Calu3 (cell line): ENCODE measurements around the gene C16orf90. TPM values are rescaled to one million over a fixed set of nuclear protein-coding genes. Genes with fewer than 3 reads are reported as not detected.

Experiments
- BruUV-seq: library from RNA; stranded (reverse); fragments of 400-500 nt; replicated peaks from 2 replicates; lab custom pipeline; 2021; lab: Mats Ljungman, UMichigan
- CTCF ChIA-PET: fragments of 300-600 bp; sonication (Branson Sonifier 250); formaldehyde crosslinking; loops from one replicate; lab custom pipeline; 2022; ENCODE audit warnings: antibody characterized with exemption; lab: Charles Lee
- DNase-seq: peaks from one replicate; pipeline ENCODE4 v3.0.0; 2022
- H3K27ac Mint-ChIP-seq: one replicate; pipeline ENCODE4 v1.8.0; 2022; ENCODE audit warnings: mixed read lengths; ENCODE audit not compliant: unreplicated experiment
- H3K27me3 Mint-ChIP-seq: one replicate; pipeline ENCODE4 v1.8.0; 2022; ENCODE audit warnings: mixed read lengths; ENCODE audit not compliant: unreplicated experiment
- H3K36me3 Mint-ChIP-seq: one replicate; pipeline ENCODE4 v1.8.0; 2022; ENCODE audit warnings: mild to moderate bottlenecking, moderate library complexity, mixed read lengths; ENCODE audit not compliant: insufficient read depth, unreplicated experiment
- H3K4me1 Mint-ChIP-seq: one replicate; pipeline ENCODE4 v1.8.0; 2022; ENCODE audit warnings: mild to moderate bottlenecking, low read depth, mixed read lengths; ENCODE audit not compliant: unreplicated experiment
- H3K4me3 Mint-ChIP-seq: one replicate; pipeline ENCODE4 v1.8.0; 2022; ENCODE audit warnings: mild to moderate bottlenecking, low read depth, moderate library complexity, mixed read lengths; ENCODE audit not compliant: unreplicated experiment
- H3K9me3 Mint-ChIP-seq: one replicate; pipeline ENCODE4 v1.8.0; 2022; ENCODE audit warnings: low read depth, mixed read lengths; ENCODE audit not compliant: unreplicated experiment
- intact Hi-C: fragments of 100-400 bp; cut with micrococcal nuclease; formaldehyde crosslinking; loops from one replicate; pipeline ENCODE4 v1.10.0; 2022; ENCODE audit not compliant: unreplicated experiment
- total RNA-seq: library from RNA; stranded (reverse); gene quantifications from 2 replicates; pipeline ENCODE4 v1.2.3, GENCODE V29; 2022
- TF ChIP-seq, protein P1 (sequence below): fragments of 200-600 bp; IDR thresholded peaks from one replicate; pipeline ENCODE4 v1.8.0; 2022; ENCODE audit warnings: antibody characterized with exemption; ENCODE audit not compliant: unreplicated experiment

The C16orf90 gene
- total RNA-seq, 1 experiment from 2014 or later, result not detected

DNA sequence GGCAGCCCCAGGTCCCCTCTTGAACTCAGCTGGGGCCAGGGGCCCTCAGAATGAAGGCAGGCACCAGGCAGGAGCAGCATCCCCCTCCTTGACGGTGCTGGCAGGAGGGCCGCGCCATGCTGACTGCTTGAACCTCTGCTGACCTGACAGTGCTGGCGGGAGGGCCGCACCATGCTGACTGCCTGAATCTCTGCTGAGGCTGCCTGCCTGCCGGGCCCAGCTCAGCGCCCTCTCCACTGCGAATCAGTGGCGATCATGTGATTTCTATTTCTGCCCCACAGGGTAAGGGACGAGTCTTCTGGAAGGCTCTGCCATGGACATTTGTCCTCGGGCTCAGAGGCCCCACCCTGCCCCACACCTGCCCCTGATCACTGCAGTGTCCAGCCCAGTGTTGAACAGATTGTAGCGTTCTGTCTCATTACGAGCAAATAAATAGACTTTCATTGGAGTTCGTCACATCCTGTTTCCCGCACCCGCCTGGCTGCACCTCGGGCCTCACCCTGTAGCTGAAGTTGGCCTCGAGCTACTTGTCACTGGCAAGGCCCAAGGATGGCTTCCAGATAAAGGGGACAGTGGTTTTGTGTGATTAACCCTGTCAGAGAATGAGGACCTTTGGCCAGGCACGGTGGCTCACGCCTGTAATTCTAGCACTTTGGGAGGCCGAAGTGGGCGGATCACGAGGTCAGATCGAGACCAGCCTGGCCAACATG, 8.6 kb downstream of the C16orf90 start:
- TF ChIP-seq, protein P1, sequence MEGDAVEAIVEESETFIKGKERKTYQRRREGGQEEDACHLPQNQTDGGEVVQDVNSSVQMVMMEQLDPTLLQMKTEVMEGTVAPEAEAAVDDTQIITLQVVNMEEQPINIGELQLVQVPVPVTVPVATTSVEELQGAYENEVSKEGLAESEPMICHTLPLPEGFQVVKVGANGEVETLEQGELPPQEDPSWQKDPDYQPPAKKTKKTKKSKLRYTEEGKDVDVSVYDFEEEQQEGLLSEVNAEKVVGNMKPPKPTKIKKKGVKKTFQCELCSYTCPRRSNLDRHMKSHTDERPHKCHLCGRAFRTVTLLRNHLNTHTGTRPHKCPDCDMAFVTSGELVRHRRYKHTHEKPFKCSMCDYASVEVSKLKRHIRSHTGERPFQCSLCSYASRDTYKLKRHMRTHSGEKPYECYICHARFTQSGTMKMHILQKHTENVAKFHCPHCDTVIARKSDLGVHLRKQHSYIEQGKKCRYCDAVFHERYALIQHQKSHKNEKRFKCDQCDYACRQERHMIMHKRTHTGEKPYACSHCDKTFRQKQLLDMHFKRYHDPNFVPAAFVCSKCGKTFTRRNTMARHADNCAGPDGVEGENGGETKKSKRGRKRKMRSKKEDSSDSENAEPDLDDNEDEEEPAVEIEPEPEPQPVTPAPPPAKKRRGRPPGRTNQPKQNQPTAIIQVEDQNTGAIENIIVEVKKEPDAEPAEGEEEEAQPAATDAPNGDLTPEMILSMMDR, result no peak
- Mint-ChIP-seq H3K4me3 (no peak overlapping the region), H3K9me3 (no peaks in the 10 kb centered on the region), H3K27ac (no peak overlapping the region), H3K27me3 (no peaks in the 10 kb centered on the region), H3K36me3 (peaks cover 40% of the 10 kb centered on the region), H3K4me1 (no peaks in the 10 kb centered on the region)
- CTCF ChIA-PET, result no interaction called here
- intact Hi-C loops, result no loop called here
- BruUV-seq, result no TSS peak
- DNase-seq, result no peak

DNA sequence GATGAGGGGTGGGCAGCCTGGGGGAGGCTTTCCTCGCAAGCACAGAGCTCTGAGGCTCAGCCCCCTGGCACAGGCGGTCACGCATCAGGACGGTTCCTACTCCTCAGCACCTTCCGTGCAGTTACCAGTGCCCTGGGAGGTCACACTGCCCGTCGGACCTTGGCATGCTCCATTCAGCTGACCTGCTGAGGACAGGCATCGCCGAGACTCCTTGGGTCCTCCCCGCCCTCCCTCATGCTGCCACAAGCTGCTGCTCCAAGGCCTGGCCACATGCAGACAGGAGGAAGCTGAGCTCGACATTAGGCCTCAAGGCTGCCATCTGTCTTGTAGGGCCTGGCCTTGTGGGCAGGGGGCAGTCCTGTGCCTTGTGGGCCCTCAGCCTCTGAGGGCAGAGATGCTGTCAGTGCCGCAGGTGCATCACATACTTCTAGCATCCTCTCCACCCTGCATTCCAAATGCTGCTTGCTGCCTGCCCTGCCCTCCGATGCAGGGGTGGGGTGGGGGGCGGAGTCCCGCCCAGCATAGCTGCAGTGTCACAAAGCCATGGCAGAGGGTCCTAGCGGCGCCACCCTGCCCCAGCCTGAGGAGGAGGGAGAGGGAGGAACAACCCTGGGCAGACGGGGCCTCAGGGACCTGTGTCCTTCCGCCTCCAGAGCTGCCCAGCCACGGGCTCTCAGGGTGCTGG, 9.3 kb downstream of the C16orf90 start:
- DNase-seq, result no peak
- H3K4me1 Mint-ChIP-seq, result no peaks in the 10 kb centered on the region
- BruUV-seq, result no TSS peak
- H3K27me3 Mint-ChIP-seq, result no peaks in the 10 kb centered on the region
- H3K9me3 Mint-ChIP-seq, result no peaks in the 10 kb centered on the region
- H3K36me3 Mint-ChIP-seq, result peaks cover 46% of the 10 kb centered on the region
- CTCF ChIA-PET, result interaction anchor here (1.0 kb wide), 1 partner anchor 23 kb away, joined by 4 read pairs; no protein-coding TSS in a partner anchor
- H3K4me3 Mint-ChIP-seq, result no peak overlapping the region
- no peak overlapping the region for H3K27ac Mint-ChIP-seq
- intact Hi-C loops, result no loop called here
- TF ChIP-seq, protein P1, result no peak

DNA sequence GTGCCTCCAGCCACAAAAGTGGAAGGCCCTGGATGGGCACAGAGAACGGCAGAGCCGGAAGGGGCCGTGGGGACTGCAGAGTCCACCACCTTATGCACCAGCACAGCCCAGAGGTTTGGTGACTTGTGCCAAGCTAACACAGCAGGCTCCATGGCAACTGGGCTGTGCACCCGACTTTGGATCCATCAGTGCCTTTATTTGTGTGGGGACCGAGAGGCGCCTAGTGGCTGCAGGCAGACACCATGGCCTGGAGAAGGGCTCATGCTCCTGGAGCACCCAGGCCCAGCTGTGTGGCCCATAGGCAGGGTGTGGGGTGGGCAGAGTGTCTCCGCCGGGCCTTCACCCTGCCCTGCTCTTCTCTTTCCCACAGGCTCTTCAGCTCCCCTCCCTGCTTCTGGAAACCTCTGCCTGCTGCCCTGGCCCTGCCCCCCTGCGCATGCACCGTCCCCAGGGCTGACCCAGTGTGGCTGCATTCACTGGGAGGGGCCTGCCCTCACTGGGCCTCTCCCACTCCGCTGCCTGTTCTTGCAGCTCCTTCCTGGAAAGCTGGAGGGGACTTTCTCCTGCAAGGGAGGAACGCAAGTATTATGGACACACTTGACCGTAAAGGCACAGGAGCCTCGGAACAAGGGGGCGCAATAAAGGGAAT, 10.1 kb downstream of the C16orf90 start:
- CTCF ChIA-PET, result interaction anchor here (1.0 kb wide), 1 partner anchor 24 kb away, joined by 4 read pairs; no protein-coding TSS in a partner anchor
- BruUV-seq, result TSS peak; percentile 7
- no peak overlapping the region for H3K4me3 Mint-ChIP-seq
- H3K36me3 Mint-ChIP-seq, result peaks cover 54% of the 10 kb centered on the region
- H3K27ac Mint-ChIP-seq, result no peak overlapping the region
- TF ChIP-seq, protein P1, result no peak
- no peaks in the 10 kb centered on the region for H3K4me1 Mint-ChIP-seq
- H3K9me3 Mint-ChIP-seq, result no peaks in the 10 kb centered on the region
- H3K27me3 Mint-ChIP-seq, result no peaks in the 10 kb centered on the region
- no peak for DNase-seq
- intact Hi-C loops, result no loop called here

- CTCF ChIA-PET, result no interaction called here
- no TSS peak for BruUV-seq
- intact Hi-C loops, result no loop called here
- TF ChIP-seq, protein P1, result no peak
- Mint-ChIP-seq H3K4me1 (no peaks in the 10 kb centered on the region), H3K4me3 (no peak overlapping the region), H3K36me3 (peaks cover 56% of the 10 kb centered on the region), H3K27ac (no peak overlapping the region), H3K27me3 (no peaks in the 10 kb centered on the region), H3K9me3 (no peaks in the 10 kb centered on the region)
- DNase-seq, result no peak
These were observed 10.8 kb downstream of the C16orf90 start for GRCh38 chr16:3484318-3485096.
